NCI-H1417 treated with DMSO at 0.1 percent for 48 hours (cell line): ENCODE measurements around the gene HELQ.
"Not testable (repeated sequence)": the region's sequence is repeated elsewhere in the genome, so short reads cannot be mapped to it uniquely, and the experiment has no call there.

Source experiments
- DNase-seq: peaks from one replicate; lab custom pipeline; 2025; lab: John Stamatoyannopoulos, UW

HELQ gene

DNA sequence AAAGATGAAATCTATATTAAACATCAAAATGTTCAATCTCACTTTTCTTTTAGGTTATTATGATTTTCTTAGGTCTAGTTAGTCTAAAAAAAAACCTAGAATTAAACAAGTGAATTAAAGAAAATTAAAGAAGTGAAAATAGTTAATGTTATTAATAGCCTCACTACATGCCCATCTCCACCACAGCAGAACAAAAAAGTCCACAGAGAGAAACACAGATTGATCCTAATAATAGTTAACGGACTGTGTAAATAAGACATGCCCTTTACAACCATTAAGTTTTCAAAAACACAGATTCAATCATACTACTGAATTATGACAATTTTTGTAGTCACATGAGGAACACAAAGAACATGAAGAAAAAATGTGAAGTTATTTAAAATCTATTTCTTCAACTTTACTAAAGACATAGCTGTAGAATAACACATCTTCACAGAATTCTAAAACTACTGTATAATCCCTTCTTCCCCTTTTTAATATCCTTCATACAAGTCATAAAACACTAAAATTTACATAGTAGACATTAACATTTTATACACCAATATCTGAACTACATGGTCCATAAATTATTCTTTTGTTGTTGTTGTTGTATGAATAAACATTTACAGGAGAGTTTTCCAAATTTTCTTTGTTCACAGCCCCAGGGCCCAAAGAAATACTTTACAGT is 15.3 kb downstream of the HELQ start:
- DNase-seq, result no peak

DNA sequence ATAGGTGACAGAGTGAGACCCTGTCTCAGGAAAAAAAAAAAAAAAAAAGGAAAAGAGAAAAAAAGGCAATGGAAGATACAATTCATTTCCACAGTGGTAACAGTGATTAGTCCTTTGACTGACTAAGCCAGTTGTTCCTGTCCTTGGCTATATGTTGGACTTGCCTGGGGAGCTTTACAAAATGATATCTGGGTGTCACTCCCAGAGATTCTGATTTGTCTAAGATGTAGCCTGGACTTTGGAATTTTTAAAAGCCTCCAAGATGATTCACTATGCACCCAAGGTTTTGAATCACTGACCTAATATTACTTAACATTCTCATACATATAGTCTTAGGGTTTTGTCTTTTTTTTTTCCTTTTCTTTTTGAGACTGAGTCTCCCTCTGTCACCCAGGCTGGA is 16.9 kb downstream of the HELQ start:
- no peak for DNase-seq

DNA sequence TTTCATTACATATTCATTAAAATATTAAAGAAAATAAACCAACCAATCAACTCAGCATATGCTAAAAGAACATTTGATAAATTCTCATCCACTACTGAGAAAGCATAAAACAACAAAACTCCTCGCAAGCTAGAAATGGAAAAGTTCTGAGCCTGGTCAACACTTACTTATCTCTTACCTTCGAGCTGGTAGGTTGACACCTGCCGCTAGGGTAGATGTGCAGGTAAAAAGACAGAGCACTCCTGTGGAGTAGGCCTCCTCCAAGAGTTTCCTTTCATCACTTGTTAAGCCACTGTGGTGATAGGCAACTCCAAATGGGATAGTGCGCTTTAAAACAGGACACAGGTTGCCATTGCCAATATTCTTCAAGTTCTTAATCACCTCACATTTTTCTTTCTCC is 18.9 kb downstream of the HELQ start:
- DNase-seq, result no peak

DNA sequence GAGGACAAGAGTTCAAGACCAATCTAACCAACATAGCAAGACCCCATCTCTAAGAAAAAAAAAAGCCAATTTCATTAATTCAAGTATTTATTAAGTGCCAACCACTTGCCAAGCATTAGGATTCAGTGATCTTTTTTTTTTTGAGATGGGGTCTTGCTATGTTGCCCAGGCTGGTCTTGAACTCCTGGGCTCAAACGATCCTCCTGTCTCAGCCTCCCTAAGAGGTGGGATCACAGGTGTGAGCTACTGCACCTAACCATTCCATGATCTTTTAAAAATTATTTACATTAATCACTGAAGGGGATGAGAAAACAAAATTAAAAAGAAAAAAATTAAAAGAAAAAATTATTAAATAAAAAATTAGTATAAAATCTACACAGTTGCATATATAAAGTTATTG is 24.4 kb downstream of the HELQ start:
- DNase-seq, result no peak

DNA sequence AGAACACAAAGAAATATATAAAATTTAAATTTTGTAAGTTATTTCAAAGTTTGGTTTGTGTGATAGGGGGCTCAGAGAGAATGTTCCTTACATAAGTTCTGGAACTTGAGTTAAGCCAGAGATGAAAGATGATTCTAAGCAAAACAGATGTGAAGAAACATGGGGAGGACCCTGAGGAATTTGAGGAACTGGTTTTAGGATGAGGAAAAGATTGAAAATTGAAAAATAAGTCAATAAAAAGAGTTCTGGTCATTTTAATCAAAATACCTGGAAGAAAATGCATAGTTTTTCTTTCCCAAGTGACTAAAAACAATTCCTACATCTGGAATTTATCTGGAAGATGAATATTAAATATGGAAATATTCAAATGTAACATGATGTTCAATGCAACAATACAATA is 37.4 kb downstream of the HELQ start:
- no peak for DNase-seq

DNA sequence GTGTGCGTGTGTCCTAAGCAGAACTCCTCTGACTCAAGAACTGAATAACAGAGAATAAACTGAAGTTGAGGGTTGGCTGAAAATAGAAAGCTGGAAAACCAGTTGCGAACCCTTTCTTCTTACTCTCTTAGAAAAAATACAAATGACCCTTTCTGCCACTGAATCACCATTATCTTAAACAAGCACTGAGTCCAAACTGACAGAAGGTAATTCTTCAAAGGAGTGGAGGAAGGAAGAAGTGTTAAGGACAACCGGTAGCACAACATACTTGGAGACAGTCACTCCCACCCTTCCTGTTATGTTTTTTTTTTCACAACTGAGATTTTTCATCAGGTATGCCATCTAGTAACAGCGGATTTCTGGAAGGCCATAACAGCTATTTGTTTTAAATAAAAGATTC is 38.1 kb downstream of the HELQ start:
- DNase-seq, result no peak

DNA sequence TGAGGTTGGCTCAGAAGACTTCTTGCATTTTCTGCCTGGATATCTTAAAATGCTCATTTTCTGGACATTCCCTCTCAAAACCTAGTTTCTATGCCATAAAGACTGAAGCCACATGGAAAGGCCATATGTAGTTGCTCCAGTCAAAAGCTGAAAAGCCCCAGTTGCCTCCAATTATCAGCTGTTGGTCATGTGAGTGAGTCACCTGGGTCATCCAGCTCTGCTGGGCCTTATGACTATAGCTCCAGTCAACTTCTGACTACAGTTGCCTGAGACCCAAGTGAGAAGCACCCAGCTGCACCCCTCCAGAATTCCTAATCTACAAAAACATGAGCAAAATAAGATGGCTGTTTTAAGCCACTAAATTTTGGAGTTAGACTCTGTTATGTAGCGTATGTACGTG is 41.9 kb downstream of the HELQ start:
- no peak for DNase-seq

DNA sequence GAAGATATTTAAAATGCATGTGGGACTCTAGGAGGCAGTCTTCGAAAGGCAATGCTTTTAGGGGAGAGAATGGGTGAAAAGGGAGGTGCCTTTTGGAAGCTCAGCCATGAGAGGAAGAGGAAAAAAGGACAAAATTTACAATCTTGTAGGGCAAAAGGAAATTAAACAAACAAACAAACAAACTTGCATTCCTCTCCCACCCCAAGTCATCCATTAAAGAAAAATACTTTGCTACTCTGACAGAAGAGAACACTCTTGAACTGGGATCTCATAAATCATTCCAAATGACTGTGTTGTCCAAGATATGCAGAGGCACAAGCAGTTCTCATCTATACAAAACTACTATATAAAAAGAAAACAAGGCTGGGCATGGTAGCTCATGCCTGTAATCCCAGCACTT is 46.7 kb downstream of the HELQ start:
- no peak for DNase-seq

DNA sequence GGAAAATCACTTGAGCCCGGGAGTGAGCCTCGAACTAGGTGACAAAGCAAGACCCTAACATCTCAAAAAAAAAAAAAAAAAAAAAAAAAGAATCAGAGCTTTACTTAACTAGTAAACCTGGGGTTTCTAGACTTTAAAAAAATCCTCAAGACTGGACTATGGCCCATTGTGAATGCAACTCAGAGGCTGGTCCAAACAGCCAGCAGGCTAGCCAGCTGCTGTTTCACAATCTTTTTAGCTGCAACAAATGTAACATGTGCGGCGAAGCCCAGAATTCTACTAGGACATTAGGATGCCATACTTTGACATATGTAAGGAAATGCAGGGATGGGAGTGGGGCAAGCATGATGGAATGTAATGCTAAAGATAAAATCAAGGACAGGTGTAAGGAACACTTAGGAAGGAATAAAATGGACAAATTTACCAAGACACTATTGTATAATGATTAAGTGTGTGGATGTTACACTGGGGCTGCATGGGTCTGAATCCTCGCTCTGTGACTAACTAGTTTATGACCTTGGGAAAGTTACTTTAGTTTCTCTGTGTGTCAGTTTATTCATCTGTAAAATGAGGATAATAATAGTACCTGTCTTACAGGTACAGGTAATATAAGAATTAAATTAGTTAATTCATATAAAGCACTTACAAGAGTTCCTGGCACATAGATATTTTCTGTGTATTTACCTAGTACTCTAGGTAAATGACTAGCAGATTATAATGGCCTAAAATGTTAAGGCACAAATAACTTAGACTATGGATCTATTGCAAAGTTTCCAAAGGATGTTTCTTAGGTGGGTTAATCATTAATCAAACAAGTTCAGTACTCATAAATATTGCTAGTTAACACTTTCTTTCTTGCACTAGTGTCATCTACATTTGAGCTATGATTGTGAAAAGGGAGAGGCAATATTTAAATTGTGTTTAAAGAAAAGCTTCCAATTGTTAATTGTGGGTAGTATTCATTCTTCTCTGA is 49.5 kb downstream of the HELQ start:
- no peak for DNase-seq

DNA sequence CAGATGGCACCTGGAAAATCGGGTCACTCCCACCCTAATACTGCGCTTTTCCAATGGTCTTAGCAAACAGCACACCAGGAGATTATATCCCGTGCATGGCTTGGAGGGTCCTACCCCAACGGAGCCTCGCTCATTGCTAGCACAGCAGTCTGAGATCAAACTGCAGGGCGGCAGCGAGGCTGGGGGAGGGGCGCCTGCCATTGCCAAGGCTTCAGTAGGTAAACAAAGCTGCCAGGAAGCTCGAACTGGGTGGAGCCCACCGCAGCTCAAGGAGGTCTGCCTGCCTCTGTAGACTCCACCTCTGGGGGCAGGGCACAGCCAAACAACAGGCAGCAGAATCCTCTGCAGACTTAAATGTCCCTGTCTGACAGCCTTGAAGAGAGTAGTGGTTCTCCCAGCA is 57.5 kb downstream of the HELQ start:
- DNase-seq, result not testable (repeated sequence)

DNA sequence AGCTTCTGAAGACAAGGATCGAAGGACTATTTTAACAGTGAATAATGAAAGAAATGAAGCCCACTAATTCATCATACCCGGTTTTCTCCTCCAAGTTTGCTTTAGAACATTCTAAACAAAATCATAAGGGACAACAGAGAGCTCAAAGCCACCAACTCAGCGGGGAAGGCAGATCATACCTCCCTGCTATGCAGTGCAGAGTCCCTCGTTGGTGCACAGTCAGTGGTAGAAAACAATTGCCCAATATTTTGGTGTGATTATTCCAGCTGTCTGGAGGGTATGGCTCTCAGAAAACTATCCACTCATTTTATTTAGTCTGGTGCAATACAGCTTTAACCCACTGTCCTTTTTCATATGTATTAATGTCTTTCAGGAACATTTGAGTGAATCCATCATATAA is 61.7 kb downstream of the HELQ start:
- DNase-seq, result no peak

DNA sequence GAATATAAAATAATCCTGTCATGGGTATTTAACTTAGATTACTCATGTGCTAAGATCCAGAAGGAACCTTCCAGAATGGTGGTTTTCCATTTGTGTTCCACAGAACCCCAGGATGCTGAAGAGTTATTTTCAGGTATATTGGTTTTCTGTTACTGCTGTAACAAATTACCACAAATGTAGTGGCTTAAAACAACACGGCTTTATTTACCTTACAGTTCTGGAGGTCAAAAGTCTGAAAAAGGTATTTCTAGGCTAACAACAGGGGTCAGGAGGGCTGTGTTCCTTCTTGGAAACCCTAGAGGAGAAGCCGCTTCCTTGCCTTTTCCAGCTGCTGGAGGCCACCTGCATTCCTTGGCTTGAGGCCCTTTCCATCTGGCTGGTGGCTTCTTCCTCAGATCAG is 63.1 kb downstream of the HELQ start:
- no peak for DNase-seq

DNA sequence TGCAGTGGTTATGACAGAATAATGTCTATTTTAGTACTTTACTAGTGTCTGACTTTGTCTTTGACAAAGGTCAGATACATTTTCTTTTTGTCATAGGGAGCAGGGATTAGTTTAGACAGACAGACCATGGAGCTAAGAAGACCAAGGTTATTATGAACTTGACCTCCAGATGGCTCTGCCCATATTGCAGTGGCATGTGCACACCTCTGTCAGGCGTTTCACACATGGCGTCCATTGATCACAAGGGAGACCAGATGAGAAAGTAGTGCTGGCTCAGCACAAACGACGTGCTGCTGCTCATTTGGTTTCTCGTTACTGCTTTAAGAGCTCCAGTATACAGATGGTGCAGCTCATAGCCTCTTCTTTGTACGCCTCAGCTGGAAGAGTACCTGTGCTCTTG is 64.7 kb downstream of the HELQ start:
- no peak for DNase-seq

DNA sequence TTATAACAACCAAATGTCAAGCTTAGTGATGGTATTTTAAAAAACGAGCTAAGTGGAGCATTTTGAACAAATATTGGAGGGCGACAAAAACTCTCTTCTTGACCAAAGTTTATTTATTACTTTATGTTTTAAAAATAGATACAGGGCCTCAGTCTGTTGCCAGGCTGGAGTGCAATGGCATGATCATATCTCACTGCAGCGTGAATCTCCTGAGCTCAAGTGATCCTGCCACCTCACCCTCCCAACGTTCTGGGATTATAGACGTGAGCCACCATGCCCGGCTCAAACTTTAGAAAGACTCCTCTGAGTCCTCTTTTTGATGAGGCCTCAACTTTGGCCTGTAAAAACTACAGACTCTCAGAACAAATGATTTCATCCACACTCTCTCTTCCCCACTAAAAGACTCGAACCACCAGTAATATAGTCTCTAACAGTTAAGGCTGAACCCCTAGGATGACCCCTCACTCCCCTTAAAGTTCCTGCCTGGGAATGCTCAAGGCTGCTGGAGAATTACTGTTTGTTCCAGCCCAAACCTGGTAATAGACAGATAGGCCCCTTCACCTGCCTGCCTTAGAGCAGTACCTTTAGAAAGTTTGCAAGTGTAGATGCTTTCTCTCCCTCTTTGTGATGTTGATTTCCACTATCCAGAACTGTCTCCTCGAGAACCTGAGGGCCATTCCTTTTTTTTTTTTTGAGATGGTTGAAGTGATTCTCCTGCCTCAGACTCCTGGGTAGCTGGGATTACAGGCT is 65.7 kb downstream of the HELQ start:
- no peak for DNase-seq

DNA sequence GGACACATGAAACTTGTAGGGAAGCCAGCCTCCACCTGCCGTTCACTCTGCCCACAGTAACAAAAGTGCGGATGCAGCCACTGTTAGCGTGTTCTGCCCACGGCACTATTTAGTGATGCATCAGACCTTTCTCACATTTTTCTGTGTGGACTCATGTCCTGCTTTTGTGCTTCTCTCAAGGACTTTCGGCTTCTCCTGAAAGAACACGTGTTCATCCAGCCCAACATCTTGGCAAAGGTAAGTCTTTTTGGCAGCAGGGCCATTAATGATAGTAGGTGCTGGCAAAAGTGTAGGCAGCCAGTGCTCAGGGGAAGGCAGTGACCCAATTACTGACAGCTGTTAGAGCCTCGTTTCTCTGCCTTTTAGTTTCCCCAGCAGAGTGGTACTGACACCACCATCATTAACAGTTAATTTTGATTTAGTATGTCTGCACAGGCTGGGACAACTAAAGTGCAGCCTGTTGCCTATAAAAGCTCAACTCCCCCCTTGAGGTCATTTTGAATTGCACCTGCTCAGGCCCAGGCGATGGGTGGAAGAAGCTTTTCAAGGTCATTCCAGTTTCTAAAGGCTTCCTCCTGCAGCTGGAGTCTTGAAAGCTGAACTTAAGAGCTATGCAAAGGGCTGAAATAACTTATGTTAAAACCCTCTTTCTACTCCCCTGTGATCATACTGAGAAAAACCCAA is 66.4 kb downstream of the HELQ start:
- no peak for DNase-seq

DNA sequence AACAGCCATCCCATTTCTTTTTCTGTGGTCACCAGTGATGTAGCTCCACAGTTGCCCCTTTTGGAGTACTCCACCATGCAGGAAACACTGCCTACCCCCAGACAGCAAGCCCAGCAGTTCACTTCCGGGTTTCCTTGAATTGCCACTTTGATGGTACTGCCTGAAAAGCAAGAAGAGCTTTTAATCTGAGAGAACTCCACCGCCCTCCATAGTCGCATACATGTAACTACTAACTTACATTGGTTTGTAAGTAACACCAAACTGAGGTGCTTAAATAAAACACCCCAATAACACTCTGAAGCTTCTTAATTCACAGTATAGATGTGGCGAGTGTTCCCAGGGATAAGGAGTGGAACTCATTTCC is 67.3 kb downstream of the HELQ start:
- no peak for DNase-seq

DNA sequence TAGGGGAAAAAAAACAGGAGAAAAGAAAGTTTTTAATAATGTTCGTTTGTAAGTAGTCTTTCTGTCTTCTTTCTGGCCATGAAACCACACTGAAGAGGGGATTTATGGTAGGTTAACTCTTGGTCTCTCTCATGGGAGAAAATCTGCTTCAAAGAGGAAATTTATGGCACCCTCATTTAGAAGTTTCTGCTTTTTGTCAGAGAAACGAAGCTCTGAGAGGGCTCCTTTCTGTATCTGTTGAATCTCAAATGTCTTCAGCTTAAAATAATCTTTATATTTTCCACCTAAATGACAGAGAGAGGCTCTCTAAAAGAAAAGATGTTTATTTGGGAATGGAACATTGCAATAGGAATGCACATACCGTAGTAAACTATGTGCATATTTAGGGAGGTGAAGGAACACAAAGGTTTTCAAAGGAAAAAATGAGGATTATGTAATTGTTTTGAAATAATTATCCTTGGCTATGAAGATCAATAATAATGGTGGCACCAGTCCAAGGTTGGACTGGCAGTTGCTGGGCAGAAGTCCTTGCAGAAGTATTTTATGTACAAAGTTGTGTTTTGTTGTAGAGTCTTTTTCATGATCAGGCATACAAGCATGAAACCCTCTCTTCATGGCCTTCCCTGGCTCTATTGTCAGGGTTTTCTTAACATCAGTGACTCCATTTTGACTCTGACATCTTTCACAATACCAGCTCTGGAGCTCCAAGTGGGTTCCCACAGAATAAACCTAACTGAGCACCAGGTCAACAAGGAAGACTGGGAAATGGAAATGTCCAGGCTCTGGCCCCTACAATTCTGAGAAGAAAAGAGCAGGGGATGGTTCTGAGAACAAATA is 67.9 kb downstream of the HELQ start:
- no peak for DNase-seq

DNA sequence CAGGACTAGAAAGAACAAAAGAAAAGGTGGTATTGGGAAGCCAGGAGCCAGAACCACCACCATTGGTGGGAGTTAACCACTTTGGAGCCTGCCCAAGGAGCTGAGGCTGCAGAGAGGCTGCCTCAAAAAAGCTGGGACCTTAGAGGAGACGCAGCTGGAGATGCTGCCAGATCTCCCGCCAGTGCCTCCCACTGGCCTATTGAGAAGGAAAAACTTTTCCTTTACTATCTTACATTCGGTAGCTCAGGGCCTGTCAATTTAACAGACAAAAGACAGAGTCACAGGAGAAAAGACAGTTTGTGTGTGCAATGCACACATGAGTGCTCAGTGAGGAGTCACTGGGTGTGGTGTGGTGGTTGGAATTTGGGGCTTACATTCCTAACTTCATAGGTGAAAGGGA is 68.6 kb downstream of the HELQ start:
- DNase-seq, result no peak

DNA sequence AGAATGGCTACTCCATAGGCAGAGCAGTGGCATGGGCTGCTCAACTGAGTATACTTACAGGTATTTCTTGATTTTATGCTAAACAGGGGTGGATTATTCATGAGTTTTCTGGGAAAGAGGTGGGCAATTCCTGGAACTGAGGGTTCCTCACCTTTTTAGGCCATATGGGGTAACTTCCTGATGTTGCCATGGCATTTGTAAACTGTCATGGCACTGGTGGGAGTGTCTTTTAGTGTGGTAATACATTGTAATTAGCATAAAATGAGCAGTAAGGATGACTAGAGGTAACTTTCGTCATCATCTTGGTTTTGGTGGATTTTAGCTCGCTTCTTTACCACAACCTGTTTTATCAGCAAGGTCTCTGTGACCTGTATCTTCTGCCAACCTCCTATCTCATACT is 72.8 kb downstream of the HELQ start:
- no peak for DNase-seq

DNA sequence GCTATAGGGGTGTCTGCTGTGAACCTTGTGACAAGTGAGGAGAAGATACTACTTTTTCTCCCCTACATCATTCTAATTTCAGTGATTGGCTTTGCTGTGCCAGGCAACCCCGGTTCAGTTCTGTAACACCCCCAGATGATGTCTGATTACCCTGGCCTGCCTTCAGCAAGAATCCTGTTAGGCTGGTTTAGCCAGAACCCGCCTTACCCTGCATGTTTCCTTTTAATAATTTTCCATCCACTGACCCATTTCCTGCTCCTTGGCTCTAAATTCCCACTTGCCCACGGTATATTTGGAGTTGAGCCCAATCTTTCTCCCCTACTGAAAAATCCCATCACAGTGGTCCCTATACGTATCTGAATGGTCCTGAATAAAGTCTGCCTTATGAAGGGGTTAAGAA is 74.5 kb downstream of the HELQ start:
- no peak for DNase-seq

DNA sequence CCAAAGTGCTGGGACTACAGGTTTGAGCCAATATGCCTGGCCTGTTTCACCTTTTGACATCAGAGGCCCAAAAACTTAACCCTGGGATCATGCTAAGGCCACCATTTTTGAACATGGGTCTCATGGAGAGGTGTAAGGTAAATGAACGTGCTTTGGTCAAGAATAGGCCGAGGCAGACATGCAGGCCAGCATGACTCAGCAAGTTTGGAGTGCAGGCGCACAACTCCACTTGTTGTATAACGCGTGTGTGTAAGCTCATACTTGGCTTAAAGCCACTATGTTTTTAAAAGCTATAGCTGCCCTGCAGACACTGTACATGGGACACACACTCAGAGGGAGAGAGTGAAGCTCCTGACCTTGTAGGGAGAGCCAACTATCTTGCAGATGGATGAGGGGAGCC is 77.2 kb downstream of the HELQ start:
- DNase-seq, result no peak
